ENCODE measurements around the gene SHISA7.
"Not testable (repeated sequence)": the region's sequence is repeated elsewhere in the genome, so short reads cannot be mapped to it uniquely, and the experiment has no call there.

The SHISA7 gene

GRCh38 chr19:55423225-55424005 lies 19.7 kb downstream of the SHISA7 start:
- TF ChIP-seq CTCF (conservative IDR thresholded peaks at IDR 0.05; ENCODE audit: low read length): no peak
- no peak for DNase-seq (ENCODE audit: low read depth)
- H3K4me3 ChIP-seq (ENCODE audit: low read length): no peak overlapping the region

GRCh38 chr19:55421281-55421680 lies 21.8 kb downstream of the SHISA7 start:
- peak; percentile 20 for DNase-seq (ENCODE audit: low read depth)

GRCh38 chr19:55419624-55420236 lies 23.4 kb downstream of the SHISA7 start:
- no peak overlapping the region for H3K4me3 ChIP-seq (ENCODE audit: low read length)
- no peak for DNase-seq (ENCODE audit: low read depth)
- TF ChIP-seq CTCF (conservative IDR thresholded peaks at IDR 0.05; ENCODE audit: low read length): no peak

More at GRCh38 chr19:55421281-55421680, 21.8 kb downstream of the SHISA7 start:
- not testable (repeated sequence) for H3K4me3 ChIP-seq (ENCODE audit: low read length)

GRCh38 chr19:55419103-55419502 lies 24.0 kb downstream of the SHISA7 start:
- no peak for TF ChIP-seq CTCF (conservative IDR thresholded peaks at IDR 0.05; ENCODE audit: low read length)
- H3K4me3 ChIP-seq (ENCODE audit: low read length): no peak overlapping the region
- no peak for DNase-seq (ENCODE audit: low read depth)

GRCh38 chr19:55418185-55418584 lies 24.9 kb downstream of the SHISA7 start:
- H3K4me3 ChIP-seq (ENCODE audit: low read length): no peak overlapping the region
- DNase-seq (ENCODE audit: low read depth): peak; percentile 84
- TF ChIP-seq CTCF (conservative IDR thresholded peaks at IDR 0.05; ENCODE audit: low read length): peak; percentile 80

GRCh38 chr19:55410168-55410567 lies 32.9 kb downstream of the SHISA7 start:
- no peak for TF ChIP-seq CTCF (conservative IDR thresholded peaks at IDR 0.05; ENCODE audit: low read length)
- no peak overlapping the region for H3K4me3 ChIP-seq (ENCODE audit: low read length)
- no peak for DNase-seq (ENCODE audit: low read depth)

- DNase-seq (ENCODE audit: low read depth); H3K4me3 ChIP-seq (ENCODE audit: low read length): not testable (repeated sequence)
These were observed 33.9 kb downstream of the SHISA7 start for GRCh38 chr19:55409179-55409578.

GRCh38 chr19:55408533-55408872 lies 34.6 kb downstream of the SHISA7 start:
- no peak for TF ChIP-seq CTCF (conservative IDR thresholded peaks at IDR 0.05; ENCODE audit: low read length)
- peak overlapping the region; percentile 74 for H3K4me3 ChIP-seq (ENCODE audit: low read length)
- no peak for DNase-seq (ENCODE audit: low read depth)
